HCT116 (cell line): ENCODE results near the gene CRY1. TPM values are rescaled to one million over a fixed set of nuclear protein-coding genes. Genes with fewer than 3 reads are reported as not detected.

Experiments used
- ATAC-seq: fragments of 200-7000 bp; cut with Tn5 transposase; 2 replicates; pipeline ENCODE4 v1.9.1; 2020; ENCODE audit warnings: mild to moderate bottlenecking, moderate library complexity
- BruUV-seq: library from RNA; stranded (reverse); fragments of 400-500 nt; replicated peaks from 2 replicates; lab custom pipeline; 2021; lab: Mats Ljungman, UMichigan
- CTCF ChIA-PET: fragments of 300-600 bp; sonication (Branson Sonifier 250); formaldehyde crosslinking; loops from one replicate; lab custom pipeline; 2021; ENCODE audit warnings: antibody characterized with exemption; lab: Charles Lee
- POLR2A ChIA-PET: fragments of 300-600, 350-600 bp; sonication (Branson Sonifier 250); formaldehyde crosslinking; loops from one replicate; lab custom pipeline; 2021; ENCODE audit warnings: antibody characterized with exemption; lab: Charles Lee
- RAD21 ChIA-PET, 2 experiments: fragments of 300-600 bp; sonication (Branson Sonifier 250); formaldehyde crosslinking; loops; one replicate each; lab custom pipeline; 2023; ENCODE audit warnings: low total read pairs in 2 of 2; ENCODE audit not compliant: uncharacterized antibody in 2 of 2, unreplicated experiment in 2 of 2, low non-redundant PET in 1 of 2; lab: Charles Lee
- DNase-seq: peaks from one replicate; pipeline ENCODE4 v3.0.0-alpha.2; 2010; ENCODE audit warnings: low read depth, low spot score
- H2AFZ ChIP-seq: fragments of 200-600 bp; shearing (Covaris generic), sonication (generic); 2 replicates; pipeline ENCODE4 v1.6.1; 2017; ENCODE audit warnings: low read depth, mixed run types, mixed read lengths, antibody characterized with exemption, low read length; ENCODE audit not compliant: poor library complexity, severe bottlenecking
- H3K27ac ChIP-seq: 2 replicates; pipeline ENCODE4 v1.5.1; 2012; ENCODE audit warnings: low read depth, low read length
- H3K27me3 ChIP-seq: fragments of 200-600 bp; sonication (generic); 2 replicates; pipeline ENCODE4 v1.6.1; 2016; ENCODE audit warnings: mixed run types, low read length, mixed read lengths; ENCODE audit not compliant: insufficient read depth
- H3K36me3 ChIP-seq, 2 experiments: fragments of 200-500 bp in 1 of 2; fragments of 200-600 bp in 1 of 2; sonication (Bioruptor generic) in 1 of 2; sonication (generic) in 1 of 2; 2 replicates each; pipeline versions ENCODE4 v1.5.1 to v1.6.1; 2014 to 2016; ENCODE audit warnings: low read length in 2 of 2, inconsistent platforms in 1 of 2, mixed read lengths in 1 of 2, mixed run types in 1 of 2; ENCODE audit not compliant: insufficient read depth in 2 of 2, control insufficient read depth in 1 of 2
- H3K4me1 ChIP-seq, 2 experiments: fragments of 200-600 bp in 1 of 2; sonication (generic) in 1 of 2; 2 replicates each; pipeline versions ENCODE4 v1.5.1 to v1.6.1; 2012 to 2017; ENCODE audit warnings: low read length in 2 of 2, inconsistent platforms in 1 of 2, mild to moderate bottlenecking in 1 of 2, mixed read lengths in 1 of 2, mixed run types in 1 of 2, moderate library complexity in 1 of 2; ENCODE audit not compliant: insufficient read depth in 2 of 2, control insufficient read depth in 1 of 2
- H3K4me2 ChIP-seq: fragments of 200-600 bp; sonication (generic); 2 replicates; pipeline ENCODE4 v1.6.1; 2017; ENCODE audit warnings: mixed run types, low read length, mixed read lengths
- H3K4me3 ChIP-seq, 2 experiments: fragments of 200-600 bp in 1 of 2; sonication (generic) in 1 of 2; replicated peaks in 1 of 2; 2 replicates each; pipeline ENCODE4 v1.5.1; 2011 to 2016; ENCODE audit warnings: low read length in 2 of 2, control low read depth in 1 of 2, low read depth in 1 of 2, mild to moderate bottlenecking in 1 of 2, mixed read lengths in 1 of 2, mixed run types in 1 of 2
- H3K79me2 ChIP-seq: fragments of 200-600 bp; sonication (generic); 2 replicates; pipeline ENCODE4 v1.6.1; 2017; ENCODE audit warnings: mild to moderate bottlenecking, mixed run types, low read length, moderate library complexity, mixed read lengths; ENCODE audit not compliant: insufficient read depth
- H3K9ac ChIP-seq: fragments of 200-600 bp; sonication (generic); 2 replicates; pipeline ENCODE4 v1.6.1; 2016; ENCODE audit warnings: low read length, mixed read lengths
- H3K9me2 ChIP-seq: fragments of 200-600 bp; sonication (generic), shearing (Covaris generic); 2 replicates; pipeline ENCODE4 v1.6.1; 2017; ENCODE audit warnings: mixed run types, mild to moderate bottlenecking, moderate library complexity; ENCODE audit not compliant: insufficient read depth
- H3K9me3 ChIP-seq, 2 experiments: fragments of 200-500 bp in 1 of 2; fragments of 200-600 bp in 1 of 2; sonication (Bioruptor generic) in 1 of 2; sonication (generic) in 1 of 2; 2 replicates each; pipeline ENCODE4 v1.6.1; 2014 to 2017; ENCODE audit warnings: low read length in 2 of 2, mixed read lengths in 2 of 2, inconsistent platforms in 1 of 2, low read depth in 1 of 2, mild to moderate bottlenecking in 1 of 2, mixed run types in 1 of 2, moderate library complexity in 1 of 2; ENCODE audit not compliant: control insufficient read depth in 1 of 2, insufficient read depth in 1 of 2
- H4K20me1 ChIP-seq: fragments of 200-600 bp; sonication (generic), shearing (Covaris generic); 2 replicates; pipeline ENCODE4 v1.6.1; 2017; ENCODE audit warnings: mixed run types, mild to moderate bottlenecking, moderate library complexity; ENCODE audit not compliant: insufficient read depth
- CTCF ChIP-seq, 3 experiments: fragments of 200-600 bp in 1 of 3; sonication (generic) in 1 of 3; IDR thresholded peaks in 2 of 3; conservative IDR thresholded peaks in 1 of 3; 2 replicates each; pipeline ENCODE4 v1.5.1; 2012 to 2017; ENCODE audit warnings: low read depth in 2 of 3, low read length in 2 of 3, antibody characterized with exemption in 1 of 3, borderline replicate concordance in 1 of 3, control low read depth in 1 of 3, mild to moderate bottlenecking in 1 of 3, mixed read lengths in 1 of 3, mixed run types in 1 of 3, moderate library complexity in 1 of 3; ENCODE audit not compliant: insufficient read depth in 1 of 3
- EGR1 ChIP-seq: IDR thresholded peaks from 2 replicates; pipeline ENCODE4 v1.6.1; 2012; ENCODE audit warnings: low read depth
- ELF1 ChIP-seq: IDR thresholded peaks from 2 replicates; pipeline ENCODE4 v1.6.1; 2012; ENCODE audit warnings: low read depth, borderline replicate concordance
- EZH2phosphoT487 ChIP-seq: fragments of 200-600 bp; IDR thresholded peaks from 2 replicates; pipeline ENCODE4 v1.6.1; 2018; ENCODE audit warnings: antibody characterized with exemption, borderline replicate concordance
- FOSL1 ChIP-seq: IDR thresholded peaks from 2 replicates; pipeline ENCODE4 v1.6.1; 2012; ENCODE audit warnings: low read depth
- JUND ChIP-seq: IDR thresholded peaks from 2 replicates; pipeline ENCODE4 v1.6.1; 2012
- POLR2AphosphoS5 ChIP-seq: IDR thresholded peaks from 2 replicates; pipeline ENCODE4 v1.6.1; 2011; ENCODE audit warnings: mild to moderate bottlenecking, low read depth, low read length, moderate library complexity
- RAD21 ChIP-seq: IDR thresholded peaks from 2 replicates; pipeline ENCODE4 v1.6.1; 2012; ENCODE audit warnings: low read depth, mild to moderate bottlenecking
- SP1 ChIP-seq: IDR thresholded peaks from 2 replicates; pipeline ENCODE4 v1.6.1; 2012; ENCODE audit warnings: low read depth
- TCF7L2 ChIP-seq: IDR thresholded peaks from 2 replicates; pipeline ENCODE4 v1.7.0; 2011; ENCODE audit warnings: borderline replicate concordance, inconsistent platforms; ENCODE audit not compliant: insufficient read depth, insufficient read length; ENCODE audit errors: extremely low read depth
- intact Hi-C: fragments of 100-400 bp; cut with micrococcal nuclease; formaldehyde crosslinking; loops from 2 replicates; pipeline ENCODE4 v1.10.0; 2022
- total RNA-seq: library from RNA; stranded (reverse); gene quantifications from one replicate; pipeline ENCODE4 v1.2.1, GENCODE V29; 2021; ENCODE audit not compliant: unreplicated experiment
- TF ChIP-seq, protein P1 (sequence below): IDR thresholded peaks from 2 replicates; pipeline ENCODE4 v1.6.1; 2012

CRY1 gene
- total RNA-seq, 1 experiment from 2014 or later: 16.3 TPM

DNA sequence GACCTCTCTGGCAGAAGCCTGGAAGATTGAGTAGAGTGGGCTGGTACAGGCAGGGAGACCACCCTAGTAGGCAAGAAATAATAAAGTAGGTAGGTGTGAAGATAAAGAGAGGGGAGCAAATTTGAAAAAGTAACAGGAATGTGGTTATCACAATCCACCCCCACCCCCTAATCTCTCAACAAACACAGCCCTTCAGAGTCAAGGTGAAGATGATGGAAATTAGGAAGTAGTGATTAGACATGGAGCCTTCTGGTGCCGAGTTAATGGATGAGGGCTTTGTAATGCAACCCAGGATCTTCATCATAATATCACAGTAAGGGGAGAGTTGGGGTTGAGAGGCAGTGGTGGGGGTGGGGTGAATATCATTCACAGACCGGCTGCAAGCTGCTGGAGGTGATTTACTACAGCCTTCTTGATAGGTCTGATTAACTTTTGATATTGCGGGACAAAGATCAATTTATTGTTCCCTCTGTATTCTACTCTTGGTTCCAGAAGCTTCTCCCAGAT, 29.2 kb upstream of the CRY1 start:
- H2AFZ ChIP-seq: no peak overlapping the region
- no peak for ATAC-seq

DNA sequence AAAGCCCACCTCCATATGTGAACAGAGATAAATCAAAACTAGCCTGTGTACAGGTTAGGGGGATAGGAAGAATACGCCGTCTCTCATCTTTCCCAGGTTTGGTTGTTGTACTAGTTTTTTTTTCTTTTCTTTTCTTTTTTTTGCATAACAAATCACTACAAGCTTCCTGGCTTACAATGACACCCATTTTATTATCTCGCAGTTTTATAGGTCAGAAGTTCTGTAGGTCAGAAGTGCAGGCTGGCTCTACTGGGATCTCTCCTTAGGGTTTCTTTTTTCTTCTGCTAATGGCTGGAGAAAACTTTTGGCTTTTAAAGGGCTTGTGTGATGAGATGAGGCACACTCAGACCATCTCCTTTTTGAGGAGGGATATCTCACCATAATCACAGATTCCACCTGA, 25.7 kb upstream of the CRY1 start:
- H3K4me1 ChIP-seq: no peaks in the 10 kb centered on the region

More for the DNA sequence above, 29.2 kb upstream of the CRY1 start:
- Histone ChIP-seq H3K27me3 (peaks cover 11% of the 10 kb centered on the region; the same call in 1 of the 2 replicates), H3K27ac (no peak overlapping the region), H3K9me2 (no peaks in the 10 kb centered on the region), H3K36me3 (no peaks in the 10 kb centered on the region), H3K9ac (no peak overlapping the region), H3K4me1 (no peaks in the 10 kb centered on the region), H3K9me3 (no peaks in the 10 kb centered on the region), H3K4me2 (no peak overlapping the region), H4K20me1 (no peaks in the 10 kb centered on the region), H3K4me3 (no peak overlapping the region), H3K79me2 (no peaks in the 10 kb centered on the region)
- CTCF ChIA-PET: interaction anchor here (0.5 to 3.0 kb wide), 2 partner anchors 9 to 18 kb away, joined by 3 to 16 read pairs; no protein-coding TSS in a partner anchor
- POLR2A ChIA-PET: no interaction called here
- DNase-seq: no peak
- intact Hi-C loops: no loop called here
- no TSS peak for BruUV-seq
- RAD21 ChIA-PET: no interaction called here
- TF ChIP-seq POLR2AphosphoS5 (no peak), FOSL1 (no peak), TCF7L2 (no peak), JUND (no peak), RAD21 (no peak), EGR1 (no peak), ELF1 (no peak)
- TF ChIP-seq, protein P1, sequence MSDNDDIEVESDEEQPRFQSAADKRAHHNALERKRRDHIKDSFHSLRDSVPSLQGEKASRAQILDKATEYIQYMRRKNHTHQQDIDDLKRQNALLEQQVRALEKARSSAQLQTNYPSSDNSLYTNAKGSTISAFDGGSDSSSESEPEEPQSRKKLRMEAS: no peak

More for the DNA sequence above, 25.7 kb upstream of the CRY1 start:
- H3K27ac ChIP-seq: no peak overlapping the region
- ChIA-PET POLR2A (no interaction called here), CTCF (no interaction called here), RAD21 (no interaction called here)
- no peak overlapping the region for H3K4me2 ChIP-seq
- no peak overlapping the region for H3K9ac ChIP-seq
- no peak overlapping the region for H3K4me3 ChIP-seq
- no peaks in the 10 kb centered on the region for H4K20me1 ChIP-seq
- intact Hi-C loops: no loop called here
- TF ChIP-seq EZH2phosphoT487: no peak
- TF ChIP-seq SP1: no peak
- no peak for TF ChIP-seq CTCF (IDR thresholded peaks at IDR 0.05 in 2 of 3, conservative IDR thresholded peaks at IDR 0.05 in 1 of 3; ENCODE audit: borderline replicate concordance in 1 of 3, insufficient read depth in 1 of 3, low read depth in 2 of 3, low read length in 2 of 3)
- peaks cover 11% of the 10 kb centered on the region; the same call in 1 of the 2 replicates for H3K27me3 ChIP-seq
- no peaks in the 10 kb centered on the region for H3K9me2 ChIP-seq
- H3K36me3 ChIP-seq: no peaks in the 10 kb centered on the region
- no peak for DNase-seq
- H2AFZ ChIP-seq: no peak overlapping the region
- no peaks in the 10 kb centered on the region for H3K79me2 ChIP-seq
- no peaks in the 10 kb centered on the region for H3K9me3 ChIP-seq
- no peak for ATAC-seq
- no TSS peak for BruUV-seq
